ENCODE results near the gene LRRTM1.

LRRTM1 gene

DNA sequence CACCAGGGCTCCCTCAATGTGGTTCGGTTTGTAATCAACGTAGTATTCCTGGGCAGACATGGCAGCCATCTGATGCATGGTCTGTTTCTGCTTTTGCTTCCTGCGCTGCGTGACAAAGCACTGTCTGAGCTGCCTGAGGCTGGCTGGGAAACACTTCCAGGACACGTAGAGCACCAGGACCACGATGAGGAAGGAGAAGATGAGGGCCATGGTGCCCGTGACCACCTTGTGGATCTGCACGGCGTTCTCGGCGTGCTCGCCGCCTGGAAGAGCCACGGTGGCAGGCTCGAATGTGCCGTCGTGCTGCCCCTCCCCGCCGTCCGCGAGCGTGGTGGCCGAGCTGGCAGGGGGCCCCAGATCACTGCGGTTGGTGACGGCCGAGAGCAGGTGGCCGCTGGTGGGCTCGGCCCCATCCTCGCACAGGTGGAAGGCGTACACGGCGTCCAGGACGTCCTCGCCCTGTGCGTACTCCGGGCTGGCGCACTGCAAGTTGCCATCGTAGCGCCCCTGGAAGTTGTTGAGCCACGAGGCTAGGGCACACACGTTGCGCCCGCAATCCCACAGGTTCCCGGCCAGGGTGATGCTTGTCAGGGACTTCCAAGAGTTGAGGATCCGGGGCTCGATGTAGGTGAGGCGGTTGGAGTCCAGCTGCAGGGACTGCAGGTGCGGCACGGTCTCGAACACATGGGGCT is 2.1 kb downstream of the LRRTM1 start:
- DNase-seq: no peak

DNA sequence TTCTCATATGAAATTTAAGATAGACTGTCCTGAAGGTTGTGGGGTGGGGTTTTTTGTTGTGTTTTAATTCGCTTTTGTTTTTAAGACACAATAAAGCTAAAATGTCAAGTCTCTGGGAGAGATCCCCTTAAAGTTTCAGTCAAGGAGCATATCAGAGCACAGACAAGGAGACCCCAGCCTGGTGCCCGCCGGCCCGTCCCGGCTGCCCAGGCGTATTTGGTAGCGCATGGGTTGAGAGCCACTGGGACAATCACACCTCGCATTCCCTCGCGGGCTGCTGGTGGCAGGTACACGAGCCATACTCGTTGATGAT is 2.6 kb downstream of the LRRTM1 start:
- no peak for DNase-seq

DNA sequence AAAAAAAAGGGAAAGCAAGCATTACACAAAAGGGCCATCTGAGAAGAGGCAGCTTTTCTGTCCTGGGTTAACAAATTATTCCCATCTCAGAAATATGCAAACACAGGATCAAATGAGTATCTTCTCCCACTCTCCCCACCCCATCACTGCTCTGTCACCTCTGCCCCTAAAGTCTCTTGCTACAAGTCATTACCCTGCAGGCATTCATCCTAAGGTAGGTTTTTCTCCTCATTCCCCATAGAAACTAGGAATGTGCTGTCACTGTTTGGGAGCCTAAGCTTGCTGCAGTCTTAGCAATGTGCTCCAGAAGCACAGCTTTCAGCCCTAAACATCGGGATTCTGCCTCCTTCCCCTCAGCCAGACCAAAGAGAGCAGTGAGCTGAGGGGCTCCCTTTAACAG is 3.6 kb downstream of the LRRTM1 start:
- DNase-seq: no peak

DNA sequence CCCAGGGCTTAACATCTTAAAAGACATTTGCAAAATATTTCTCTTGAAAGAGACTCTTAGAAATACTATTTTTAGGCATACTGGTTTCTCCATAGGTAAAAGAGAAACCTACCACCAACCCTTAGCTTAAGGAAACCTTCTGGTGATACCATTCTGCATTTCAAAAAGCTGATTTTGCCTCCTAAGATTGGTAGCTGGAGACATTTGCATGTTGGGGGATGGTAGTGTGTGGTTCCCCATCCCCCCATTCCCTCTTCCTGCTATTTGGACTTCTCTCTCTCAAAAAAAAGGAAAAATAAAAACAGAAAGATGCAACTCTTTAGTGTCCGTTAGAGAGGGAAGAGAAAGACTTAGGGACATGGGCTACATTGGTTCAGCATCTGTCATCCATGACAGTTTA is 4.2 kb downstream of the LRRTM1 start:
- no peak for DNase-seq

DNA sequence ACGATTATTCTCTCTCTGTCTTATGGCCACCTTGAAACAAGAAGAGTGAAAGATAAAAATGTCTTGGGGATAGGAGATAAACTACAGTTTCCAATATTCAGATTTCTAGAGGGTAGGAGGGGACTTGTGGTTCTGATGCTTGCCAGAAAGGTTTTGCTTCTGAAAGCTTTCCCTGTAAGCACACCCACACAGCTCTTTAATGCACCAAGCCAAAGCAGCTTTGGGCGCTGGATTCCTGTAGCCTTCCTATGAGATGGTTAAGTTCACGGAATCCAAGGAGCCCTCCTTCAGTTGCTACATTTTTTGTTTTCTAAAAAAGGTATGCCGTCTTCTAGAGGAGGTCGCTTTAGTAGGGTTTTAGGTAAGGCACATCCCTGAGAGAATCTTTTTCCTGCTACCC is 4.9 kb downstream of the LRRTM1 start:
- no peak for DNase-seq

DNA sequence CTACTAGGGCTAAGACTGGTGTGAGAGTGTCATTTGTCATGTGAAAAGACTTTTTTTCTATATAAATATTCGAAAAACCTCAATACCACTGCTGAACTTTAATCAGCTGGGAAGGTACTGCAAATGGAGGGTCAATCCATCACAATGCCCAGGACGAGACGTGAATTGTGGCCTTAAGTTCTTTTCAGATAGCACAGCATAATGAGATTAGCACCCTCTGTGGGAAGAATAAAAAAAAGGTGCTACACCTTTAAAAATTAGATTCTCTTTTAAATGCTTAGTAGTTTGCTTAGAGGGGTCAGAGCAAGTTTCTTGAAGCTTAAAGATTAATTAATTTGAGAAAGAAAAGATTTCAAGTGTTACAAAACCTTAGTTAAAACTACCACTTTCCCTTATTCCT is 5.6 kb downstream of the LRRTM1 start:
- no peak for DNase-seq

DNA sequence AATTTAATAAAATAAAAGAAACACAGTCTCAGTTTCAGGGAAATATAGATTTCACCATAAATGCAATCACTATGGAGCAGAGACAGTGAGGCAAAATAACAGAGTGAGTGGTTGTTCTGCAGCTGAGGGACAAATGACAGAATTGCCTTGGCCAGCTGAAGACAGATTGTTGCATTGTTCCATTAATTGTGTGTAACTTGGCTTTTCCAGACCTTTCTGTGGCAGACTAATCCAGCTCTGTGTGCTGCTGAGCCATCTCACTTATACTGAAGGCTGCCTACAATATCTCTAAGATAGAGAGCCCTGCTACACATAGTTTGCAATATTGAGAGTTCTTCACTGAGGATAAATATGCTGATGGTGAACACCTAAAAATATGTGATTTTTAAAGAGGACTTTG is 11.5 kb downstream of the LRRTM1 start:
- DNase-seq: no peak

DNA sequence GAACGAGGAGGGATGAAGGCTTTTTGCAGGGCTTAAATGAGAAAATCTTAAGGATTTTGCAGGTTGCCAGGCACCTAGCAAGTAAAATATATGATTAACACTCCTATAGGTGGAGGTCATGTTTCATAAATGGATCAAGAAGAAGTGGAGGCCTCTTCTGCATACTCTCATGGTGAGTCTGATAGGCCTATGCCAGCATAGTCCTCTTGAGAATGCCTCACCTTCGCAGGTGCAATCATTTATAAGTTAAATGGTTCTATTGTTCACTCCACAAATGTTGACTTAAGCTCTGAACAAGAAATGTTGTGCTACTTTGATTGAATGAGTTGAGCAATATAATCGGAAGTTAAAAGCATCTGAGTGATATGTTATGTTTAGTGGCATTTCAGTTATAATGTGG is 12.1 kb downstream of the LRRTM1 start:
- DNase-seq: no peak

DNA sequence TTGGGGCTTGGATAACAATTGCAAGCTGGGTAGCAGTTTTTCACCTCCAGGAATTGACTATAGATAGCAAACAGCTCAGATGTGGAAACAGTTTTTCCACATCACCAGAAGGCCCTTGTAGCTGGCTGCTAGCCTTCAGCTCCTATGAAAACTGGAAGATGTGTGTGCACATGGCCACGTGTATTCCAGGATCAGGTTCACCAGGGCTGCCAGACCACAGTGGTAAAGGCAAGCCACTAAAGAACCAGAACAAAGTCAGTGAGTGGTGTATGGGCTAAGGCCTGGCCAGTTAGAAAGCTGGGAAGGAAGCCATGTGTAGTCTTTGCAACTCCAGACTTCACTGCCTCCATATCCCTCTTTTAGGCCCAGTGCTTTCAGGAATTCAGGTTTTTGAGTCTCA is 12.9 kb downstream of the LRRTM1 start:
- DNase-seq: no peak

DNA sequence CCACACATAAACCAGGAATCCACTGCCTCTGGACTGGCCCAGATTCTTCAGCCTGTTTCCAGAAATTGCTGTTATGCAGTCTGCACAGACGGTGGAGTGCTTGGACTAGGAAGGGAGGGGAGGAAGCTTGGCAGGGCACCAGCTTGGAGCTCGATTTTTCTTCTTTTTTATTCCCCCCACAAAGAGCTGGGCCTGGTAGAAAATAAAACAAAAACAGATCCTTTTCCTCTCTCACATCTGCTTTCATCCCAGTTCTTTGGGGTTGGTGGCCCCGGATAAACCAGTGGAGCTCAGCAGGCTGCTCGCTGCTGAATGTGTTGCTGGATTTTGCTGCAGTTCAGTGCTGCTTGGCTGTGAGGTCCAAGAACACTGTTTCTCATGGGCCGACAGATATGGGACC is 16.0 kb downstream of the LRRTM1 start:
- no peak for DNase-seq

DNA sequence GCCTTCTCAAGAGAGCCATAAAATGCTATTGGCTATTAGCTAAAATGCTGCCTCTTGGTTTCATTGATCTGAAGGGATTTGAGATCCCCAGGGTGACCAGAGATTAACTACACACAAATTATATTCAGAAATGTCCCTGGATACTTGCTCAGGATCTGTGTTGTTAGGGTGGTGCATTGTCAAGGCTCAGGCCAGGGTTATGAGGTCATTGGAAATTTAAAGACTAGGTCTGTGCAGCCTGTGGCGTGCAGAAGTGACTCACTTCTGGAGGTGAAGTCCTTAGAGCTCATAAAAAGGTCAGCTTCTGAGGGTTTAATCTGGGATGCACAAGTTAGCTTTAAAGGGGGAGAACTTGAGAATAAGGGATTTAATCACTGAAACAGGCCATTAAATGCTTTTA is 23.5 kb downstream of the LRRTM1 start:
- DNase-seq: no peak

DNA sequence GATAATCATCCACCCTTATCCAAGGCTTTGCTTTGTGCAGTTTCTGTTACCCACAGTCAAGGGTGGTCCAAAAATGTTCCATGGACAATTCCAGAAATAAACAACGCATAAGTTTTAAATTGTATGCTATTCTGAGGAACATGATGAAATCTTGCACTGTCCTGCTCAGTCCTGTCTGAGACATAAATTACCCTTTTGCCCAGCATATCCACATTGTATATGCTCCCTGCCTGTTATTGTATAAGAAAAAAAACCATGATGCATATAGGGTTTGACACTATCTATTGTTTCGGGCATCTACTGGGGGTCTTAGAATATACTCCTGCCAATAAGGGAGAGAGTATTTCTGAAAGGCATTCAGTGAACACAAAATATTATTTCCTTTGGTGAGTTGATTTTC is 24.0 kb downstream of the LRRTM1 start:
- no peak for DNase-seq

DNA sequence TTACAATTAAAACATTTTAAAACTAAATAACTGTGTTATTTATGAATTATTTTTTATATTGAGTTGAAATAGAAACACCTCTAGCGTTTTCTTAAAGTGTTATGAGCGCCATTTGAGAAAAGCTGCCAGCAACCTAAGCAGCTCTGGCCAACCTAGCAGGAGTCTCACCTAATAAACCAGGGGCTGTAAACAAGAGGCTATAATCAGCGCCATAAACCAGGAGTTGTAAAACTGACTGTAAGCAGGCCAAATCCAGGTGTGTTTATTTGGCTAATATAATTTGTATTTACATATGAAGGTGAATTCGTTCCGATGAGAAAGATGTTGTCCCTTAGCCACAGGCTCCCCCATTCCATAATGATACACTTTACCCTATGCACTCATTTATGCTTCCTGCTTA is 34.7 kb downstream of the LRRTM1 start:
- DNase-seq: no peak

DNA sequence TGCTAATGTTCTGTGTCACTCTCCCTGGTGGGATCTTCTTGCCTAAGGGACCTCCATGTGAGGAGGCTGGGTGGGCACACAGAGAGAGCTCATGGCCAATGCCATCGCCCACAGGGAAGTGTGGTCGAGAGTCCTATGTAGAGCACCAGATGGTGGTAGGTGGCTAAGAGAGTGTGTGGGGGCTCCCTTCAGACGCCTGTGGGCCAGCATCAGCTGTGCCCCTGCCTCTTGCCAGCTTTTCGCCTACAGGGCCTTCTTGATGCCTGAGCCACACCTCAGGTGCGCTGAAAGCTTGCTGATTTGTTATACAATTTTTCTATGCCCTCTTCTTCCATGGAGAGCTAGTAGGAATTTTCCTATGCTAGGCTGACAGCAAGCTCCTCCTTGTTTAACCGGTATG is 38.3 kb downstream of the LRRTM1 start:
- no peak for DNase-seq

DNA sequence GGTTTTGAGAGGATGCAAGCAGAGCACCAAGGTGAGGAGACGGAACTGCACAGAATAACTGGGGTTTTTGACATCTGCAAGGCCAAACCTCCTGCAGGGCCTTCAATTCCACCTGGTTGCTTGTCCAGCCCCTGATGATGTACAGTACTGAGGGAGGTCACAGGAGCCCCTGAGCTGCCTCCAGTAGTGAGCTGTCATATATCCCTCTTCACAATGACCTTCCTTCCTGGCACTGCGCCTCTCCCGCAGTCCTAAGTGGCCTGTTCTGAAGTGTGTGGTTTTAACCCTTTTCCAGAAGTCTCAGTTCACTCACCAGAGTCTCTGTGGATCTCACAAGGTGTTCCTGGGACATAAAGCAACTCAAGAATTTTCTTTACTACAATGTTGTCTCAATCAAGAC is 45.3 kb downstream of the LRRTM1 start:
- no peak for DNase-seq

DNA sequence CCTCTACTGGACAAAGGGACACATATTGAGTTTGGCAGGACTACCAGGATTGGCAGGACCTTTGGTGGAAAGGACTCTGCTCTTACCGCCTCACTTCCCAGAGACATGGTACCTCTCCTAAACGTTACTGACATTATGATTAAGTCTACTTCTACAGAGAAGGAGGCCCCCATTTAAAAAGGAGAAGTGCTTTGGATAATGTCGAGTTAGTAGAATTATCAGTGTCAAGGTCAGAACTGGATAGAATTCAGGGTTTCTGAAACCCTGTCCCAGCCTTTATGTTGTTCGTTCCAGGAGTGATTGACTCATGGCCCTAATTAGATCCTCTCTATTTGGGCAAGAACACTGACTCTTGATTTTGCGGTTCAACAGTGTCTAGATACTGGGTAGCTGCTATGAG is 45.8 kb downstream of the LRRTM1 start:
- DNase-seq: no peak

DNA sequence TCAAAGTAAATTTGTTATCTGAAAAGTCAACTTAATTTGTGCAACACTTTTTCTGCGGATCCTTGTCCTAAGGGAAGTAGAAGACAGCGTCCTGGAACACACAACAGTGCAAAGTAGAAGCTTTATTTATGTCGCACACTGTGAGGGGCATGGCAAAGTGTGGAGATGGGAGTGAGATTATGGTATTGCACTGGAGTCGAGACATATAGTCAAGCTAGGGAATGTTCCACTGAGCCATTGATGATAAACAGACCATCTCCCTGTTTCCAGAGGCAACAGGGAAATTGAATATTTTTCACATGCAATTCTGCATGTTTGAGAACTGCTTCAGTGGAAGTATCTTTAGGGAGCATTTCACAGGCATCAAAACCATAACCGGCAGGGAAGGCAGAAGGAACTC is 46.2 kb downstream of the LRRTM1 start:
- no peak for DNase-seq

DNA sequence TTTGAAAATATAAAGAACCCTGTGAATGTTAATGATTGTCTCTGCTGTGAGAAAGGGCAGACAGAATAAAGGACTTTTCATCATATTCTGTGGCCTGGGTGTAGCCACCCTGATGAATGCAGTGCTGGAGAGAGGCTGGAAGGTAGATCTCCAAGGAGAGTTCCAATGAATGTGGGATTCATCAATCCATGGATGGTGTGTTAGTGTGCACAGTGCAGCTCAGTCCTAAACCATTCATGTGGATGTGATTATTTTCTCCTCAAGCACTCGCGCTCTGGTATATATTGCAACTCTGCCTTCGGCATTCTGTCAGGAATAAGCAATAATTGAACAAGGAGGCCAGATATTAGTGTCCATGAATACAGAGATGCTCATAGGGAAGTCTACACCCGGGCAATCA is 47.1 kb downstream of the LRRTM1 start:
- no peak for DNase-seq

DNA sequence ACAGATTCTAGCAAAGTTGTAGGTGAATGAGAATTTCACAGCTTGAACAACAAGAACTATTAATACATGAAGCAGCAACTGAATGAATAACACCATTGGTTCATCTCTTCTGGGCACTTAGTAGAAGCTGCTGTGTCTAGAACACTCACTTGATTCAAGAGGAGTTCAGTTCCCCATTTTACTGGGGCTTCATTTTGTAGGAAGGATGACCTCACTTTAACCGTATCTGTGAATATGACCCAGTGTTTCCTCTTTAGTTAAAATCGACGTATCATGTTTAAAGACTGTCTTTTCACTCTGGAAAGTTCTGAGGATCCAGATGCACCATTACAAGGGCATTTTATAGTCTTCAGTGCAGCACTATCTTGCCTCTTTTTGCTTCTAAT is 47.8 kb downstream of the LRRTM1 start:
- DNase-seq: no peak

DNA sequence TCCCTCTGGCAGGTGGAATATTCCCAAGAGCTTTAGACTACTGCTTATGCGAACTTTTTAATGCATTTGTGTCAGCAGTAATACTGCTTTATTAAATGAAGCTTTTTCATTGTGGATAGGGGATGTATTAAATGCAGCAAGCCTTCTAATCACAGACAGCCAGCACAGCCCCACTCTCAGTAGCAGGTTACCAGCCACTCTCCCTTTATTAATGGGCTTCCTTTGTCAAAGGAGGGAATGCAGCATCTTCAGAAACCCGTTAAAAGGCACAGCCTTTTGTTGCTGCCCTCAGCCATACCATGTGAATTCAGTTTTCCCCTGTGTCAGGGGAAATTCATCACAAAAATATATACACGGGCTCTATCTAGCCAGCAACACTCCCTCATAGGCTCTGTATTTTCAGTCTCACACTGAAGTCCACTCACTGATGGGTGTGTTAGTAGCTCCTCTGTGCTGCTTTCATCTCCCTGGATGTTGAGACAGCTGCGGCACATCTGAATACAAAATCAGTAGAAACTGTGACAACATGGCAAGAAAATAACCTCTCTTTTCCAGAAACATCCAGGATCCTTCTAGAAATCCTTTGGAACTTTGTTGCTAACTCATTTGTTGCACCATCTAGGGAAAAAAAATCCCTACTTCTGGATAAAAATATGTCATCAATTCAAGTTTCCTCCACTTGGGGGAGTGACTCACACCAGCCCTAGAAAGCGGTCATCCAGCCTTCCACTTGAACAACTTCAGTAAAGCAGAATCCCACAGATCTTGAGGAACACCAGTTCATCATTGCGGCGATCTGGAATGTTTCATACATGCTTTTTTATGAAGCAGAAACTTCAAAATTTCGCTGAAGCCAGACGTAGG is 48.4 kb downstream of the LRRTM1 start:
- no peak for DNase-seq

DNA sequence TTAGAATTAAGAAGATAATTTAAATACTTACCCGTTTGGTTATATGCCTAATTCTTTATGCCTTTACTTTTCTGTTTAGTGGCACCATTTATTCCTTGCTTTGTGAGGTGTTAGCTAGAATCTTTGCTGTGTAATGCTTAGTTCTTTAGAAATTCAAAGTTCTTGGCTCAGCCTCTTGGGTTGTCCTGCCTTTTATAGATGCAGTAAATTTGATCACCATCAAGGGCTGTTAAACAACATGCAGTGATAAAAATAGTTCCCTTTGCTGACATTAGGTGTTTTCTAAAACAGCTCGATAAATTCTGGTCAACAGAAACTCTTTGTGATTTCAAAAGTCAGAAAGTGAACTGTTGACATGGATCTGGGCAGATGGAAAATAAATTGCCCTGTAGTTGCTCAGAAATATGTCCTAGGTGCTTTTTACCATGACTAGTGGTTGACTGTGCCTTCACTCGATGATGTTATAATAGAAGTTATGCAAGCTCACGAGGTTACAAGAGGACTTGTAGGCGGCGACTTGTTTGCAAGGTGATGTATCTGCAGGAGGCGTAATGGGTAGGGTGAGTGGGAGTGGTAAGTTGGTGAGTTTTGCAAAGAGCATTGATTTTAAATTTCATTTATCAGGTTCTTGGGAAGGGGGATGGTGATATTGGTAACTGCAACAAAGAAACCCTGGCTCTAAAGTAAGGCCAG is 52.1 kb downstream of the LRRTM1 start:
- no peak for DNase-seq
